Activated CD8-positive, alpha-beta memory T cell treated with anti-CD3 and anti-CD28 coated beads, Interleukin-2, amount 50 U/mL, for 24 hours (primary cell): ENCODE results near the gene OCA2.

Source experiments
- DNase-seq: peaks from one replicate; pipeline ENCODE4 v3.0.0-alpha.2; 2020; ENCODE audit errors: extremely low read depth

Gene OCA2

GRCh38 chr15:28120359-28120640 lies 21.2 kb upstream of the OCA2 start:
- no peak for DNase-seq

- no peak for DNase-seq
Observed at GRCh38 chr15:28118531-28118930, 19.4 kb upstream of the OCA2 start.

- DNase-seq, result no peak
Observed at GRCh38 chr15:28118083-28118482, 19.0 kb upstream of the OCA2 start.

DNA sequence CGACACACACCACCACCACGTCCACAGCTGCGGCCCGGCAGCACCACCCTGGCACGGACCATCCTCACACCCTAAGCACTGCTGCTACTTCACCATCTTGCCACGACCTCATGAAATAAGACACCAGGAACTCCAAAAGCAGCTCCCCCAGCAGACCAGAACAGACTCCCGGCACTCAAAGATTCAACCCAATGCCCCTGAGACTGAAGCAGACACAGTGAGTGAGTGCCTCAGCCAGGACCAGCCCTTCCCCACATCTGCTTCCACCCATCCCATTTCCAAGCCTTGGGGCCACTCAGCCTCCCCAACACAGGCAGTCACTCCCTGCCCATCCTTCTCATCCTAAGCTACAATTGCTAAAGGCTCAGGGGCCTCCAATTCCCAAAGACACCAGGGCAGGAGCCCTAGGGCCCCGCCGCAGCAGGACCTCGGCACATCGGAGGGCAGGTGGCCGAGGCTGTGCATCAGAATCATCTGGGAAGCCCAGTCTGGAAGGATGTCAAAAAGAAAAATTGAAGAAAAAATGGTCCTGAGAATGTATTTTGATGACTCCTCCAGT lies 18.4 kb upstream of the OCA2 start:
- no peak for DNase-seq

GRCh38 chr15:28116521-28117431 lies 17.7 kb upstream of the OCA2 start:
- no peak for DNase-seq

DNA sequence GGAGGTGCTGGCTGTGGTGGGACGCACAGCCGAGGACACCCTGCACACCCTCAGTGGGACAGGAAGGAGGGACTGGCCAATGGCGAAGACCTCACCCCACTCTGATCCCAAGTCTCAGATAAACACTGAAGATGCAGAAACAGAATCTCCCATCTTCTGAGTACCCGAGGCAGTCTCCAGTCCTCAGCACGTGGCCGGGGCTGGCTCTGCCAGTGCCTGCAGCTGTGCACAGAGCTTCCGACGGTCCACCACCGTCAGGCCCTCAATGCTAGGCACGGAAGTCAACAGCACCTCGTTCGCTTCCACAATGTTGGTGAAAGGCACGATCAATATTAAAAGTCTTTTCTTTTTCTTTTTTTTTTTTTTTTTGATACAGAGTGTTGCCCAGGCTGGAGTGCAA lies 16.8 kb upstream of the OCA2 start:
- no peak for DNase-seq

GRCh38 chr15:28114721-28115622 lies 15.9 kb upstream of the OCA2 start:
- DNase-seq, result no peak

GRCh38 chr15:28114114-28114455 lies 15.0 kb upstream of the OCA2 start:
- no peak for DNase-seq

DNA sequence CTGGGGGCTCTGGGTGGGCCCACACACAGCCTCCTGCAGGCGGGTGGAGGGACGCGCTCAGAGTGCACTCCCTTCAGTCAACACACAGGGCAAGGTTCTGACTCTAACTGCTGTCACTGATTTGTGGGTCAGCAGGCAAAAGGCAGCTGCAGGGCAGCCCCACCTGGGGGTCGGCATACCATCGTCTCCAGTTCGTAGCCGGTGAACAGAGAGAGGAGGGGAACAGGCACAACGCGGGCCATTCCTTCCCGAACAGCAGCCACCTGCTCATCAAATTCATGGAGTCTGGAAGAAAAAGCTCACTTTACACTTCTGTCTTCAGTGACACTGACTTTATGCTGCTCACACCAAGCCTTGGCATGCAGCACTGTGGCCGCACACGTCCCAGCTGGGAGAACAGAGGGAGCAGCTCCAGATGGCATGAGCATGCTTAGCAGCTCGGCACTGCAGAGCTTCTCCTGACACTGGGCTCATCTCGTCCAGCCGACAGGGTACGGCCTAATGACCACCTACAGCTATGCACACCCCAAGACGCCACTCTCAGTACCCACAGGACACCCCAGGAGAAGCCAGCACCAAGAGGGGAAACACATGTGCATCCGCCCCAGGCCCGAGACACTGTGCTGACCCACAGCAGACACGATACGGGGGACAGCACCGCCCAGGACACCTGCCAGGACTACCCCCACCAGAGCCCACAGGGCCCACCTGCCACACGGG lies 14.4 kb upstream of the OCA2 start:
- no peak for DNase-seq

- DNase-seq, result no peak
Observed at GRCh38 chr15:28112962-28113361, 13.8 kb upstream of the OCA2 start.

GRCh38 chr15:28112101-28112760 lies 13.1 kb upstream of the OCA2 start:
- DNase-seq, result no peak

- no peak for DNase-seq
Observed at GRCh38 chr15:28111543-28111942, 12.4 kb upstream of the OCA2 start.

- DNase-seq, result no peak
Observed at GRCh38 chr15:28110481-28110881, 11.4 kb upstream of the OCA2 start.

DNA sequence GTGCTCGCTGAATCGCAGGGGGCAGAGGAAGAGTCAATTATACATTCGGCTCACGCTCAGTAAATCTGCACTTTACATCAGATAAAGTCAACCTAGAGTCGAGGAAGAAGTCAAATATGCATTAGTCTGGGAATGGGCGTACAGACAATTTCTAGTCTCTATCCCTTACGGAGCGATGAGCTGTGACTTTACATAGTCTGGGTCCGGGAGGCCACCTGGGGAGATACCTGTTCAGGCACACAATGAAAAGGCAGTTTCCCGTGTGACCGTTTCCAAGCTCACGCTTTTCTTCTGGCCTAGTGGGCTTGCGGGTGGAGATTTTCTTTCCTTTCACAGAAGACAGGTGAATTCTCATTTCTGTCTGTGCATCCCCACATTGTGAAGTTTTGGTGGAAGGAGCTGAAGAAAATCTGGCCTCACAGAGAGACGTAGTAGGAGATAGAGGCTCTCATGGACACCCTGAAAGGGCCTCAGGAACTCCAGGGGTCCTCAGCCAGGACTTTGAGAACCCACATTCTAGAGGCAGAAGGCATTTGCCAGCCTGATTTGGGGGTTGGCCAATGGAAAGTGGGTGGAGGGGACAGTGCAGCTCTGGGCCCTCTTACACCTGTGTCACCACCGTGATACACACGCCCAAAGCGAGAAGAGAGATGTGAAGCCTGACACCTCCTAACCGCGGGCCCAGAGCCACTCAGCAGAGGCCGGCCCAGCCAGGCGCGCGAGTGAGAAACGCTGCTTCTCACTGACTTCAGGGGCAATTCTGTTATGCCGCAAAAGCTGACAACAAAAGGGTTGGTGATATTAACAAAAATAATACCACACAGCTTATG lies 10.7 kb upstream of the OCA2 start:
- no peak for DNase-seq

GRCh38 chr15:28107904-28108275 lies 8.8 kb upstream of the OCA2 start:
- DNase-seq, result no peak

- no peak for DNase-seq
Observed at GRCh38 chr15:28107111-28107903, 8.2 kb upstream of the OCA2 start.

DNA sequence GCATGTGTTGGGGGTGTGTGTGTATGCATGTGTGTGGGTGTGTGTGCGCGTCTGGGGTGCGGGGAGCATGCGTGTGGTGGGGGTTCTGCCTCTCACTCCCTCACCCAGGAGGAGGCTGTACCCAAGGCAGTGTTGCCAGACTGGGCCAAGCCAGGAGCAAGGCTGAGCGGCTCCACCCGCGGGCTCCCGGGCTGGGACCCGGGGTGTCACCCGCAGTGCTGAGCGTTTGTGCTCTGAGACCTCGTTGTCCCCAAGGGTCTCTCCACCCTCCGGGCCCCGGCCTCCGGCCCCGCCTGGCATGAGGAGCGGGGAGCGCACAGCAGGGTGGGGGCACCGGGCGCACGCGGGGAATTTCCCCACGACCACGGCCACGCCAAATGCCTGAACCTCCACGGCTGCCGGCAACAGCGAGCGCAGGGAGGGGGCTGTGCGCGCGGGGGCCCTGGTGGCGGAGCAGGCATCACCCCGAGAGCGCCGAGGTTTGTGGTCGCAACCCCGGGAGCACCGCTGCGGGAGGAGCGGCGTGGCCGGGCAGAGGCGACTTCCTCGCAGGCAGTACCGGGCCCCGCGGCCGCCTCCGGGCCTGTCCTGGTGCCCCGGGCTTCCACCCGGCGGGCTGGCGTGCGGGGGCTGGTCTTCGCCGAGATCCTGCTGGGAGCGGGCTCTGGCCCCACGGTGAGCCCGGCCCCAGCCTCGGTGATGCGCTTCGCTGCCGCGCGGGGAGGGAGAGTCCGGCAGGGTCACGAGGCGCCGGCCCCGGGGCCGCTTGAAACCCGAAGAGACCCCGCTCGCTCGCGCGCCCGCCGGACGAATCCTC lies 7.4 kb upstream of the OCA2 start:
- no peak for DNase-seq

DNA sequence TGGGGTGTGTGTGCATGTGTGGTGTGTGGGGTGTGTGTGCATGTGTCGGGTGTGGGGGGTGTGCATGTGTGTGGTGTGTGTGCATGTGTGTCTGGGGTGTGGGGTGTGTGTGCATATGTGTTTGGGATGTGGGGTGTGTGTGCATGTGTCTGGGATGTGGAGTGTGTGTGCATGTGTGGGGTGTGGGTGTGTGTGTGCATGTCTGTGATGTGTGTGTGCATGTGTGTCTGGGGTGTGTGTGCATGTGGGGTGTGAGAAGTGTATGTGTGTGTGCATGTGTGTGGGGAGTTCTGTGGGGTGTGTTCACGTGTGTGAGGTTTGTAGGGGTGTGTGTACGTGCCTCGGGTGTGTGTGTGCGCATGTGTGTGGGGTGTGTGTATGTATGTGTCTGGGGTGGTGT lies 6.7 kb upstream of the OCA2 start:
- DNase-seq, result no peak

GRCh38 chr15:28105224-28105791 lies 6.2 kb upstream of the OCA2 start:
- no peak for DNase-seq
